SK-N-SH (cell line): ENCODE data around the gene OTOA.

Source experiments
- CTCF ChIP-seq: fragments of 200-600 bp; sonication (generic); IDR thresholded peaks from 2 replicates; pipeline ENCODE4 v1.6.1; 2017; ENCODE audit warnings: antibody characterized with exemption, mild to moderate bottlenecking, moderate library complexity
- ELF1 ChIP-seq: IDR thresholded peaks from 2 replicates; pipeline ENCODE4 v1.4.0; 2012
- REST ChIP-seq: IDR thresholded peaks from 2 replicates; pipeline ENCODE4 v1.6.1; 2012; ENCODE audit warnings: mild to moderate bottlenecking, low read depth, low read length, moderate library complexity
- SIN3A ChIP-seq: IDR thresholded peaks from 2 replicates; pipeline ENCODE4 v1.6.1; 2012; ENCODE audit warnings: low read depth, mild to moderate bottlenecking, low read length, moderate library complexity, borderline replicate concordance
- TEAD4 ChIP-seq: IDR thresholded peaks from 2 replicates; pipeline ENCODE4 v1.4.0; 2012; ENCODE audit warnings: mild to moderate bottlenecking, borderline replicate concordance; ENCODE audit not compliant: insufficient read depth

GRCh38 chr16:21651515-21651914 lies 12.3 kb upstream of the OTOA start:
- no peak for TF ChIP-seq CTCF
- no peak for TF ChIP-seq TEAD4
- TF ChIP-seq ELF1, result no peak
- TF ChIP-seq REST, result no peak
- no peak for TF ChIP-seq SIN3A
